Left ventricle myocardium inferior (tissue), 1 donor: ENCODE results near the gene KIF25. TPM values are rescaled to one million over a fixed set of nuclear protein-coding genes. Genes with fewer than 3 reads are reported as not detected.

Source experiments
- DNase-seq: peaks from one replicate; pipeline ENCODE4 v3.0.0-alpha.2; 2020
- H3K27ac ChIP-seq: fragments of 200-600 bp; replicated peaks from 2 replicates; pipeline ENCODE4 v1.8.0; 2021
- H3K27me3 ChIP-seq: fragments of 200-600 bp; 2 replicates; pipeline ENCODE4 v1.8.0; 2021; ENCODE audit warnings: low read depth
- H3K36me3 ChIP-seq: fragments of 200-600 bp; 2 replicates; pipeline ENCODE4 v1.8.0; 2021
- H3K4me1 ChIP-seq: fragments of 200-600 bp; 2 replicates; pipeline ENCODE4 v1.8.0; 2021
- H3K4me3 ChIP-seq: fragments of 200-600 bp; 2 replicates; pipeline ENCODE4 v1.8.0; 2021; ENCODE audit warnings: mild to moderate bottlenecking, moderate library complexity
- H3K9me3 ChIP-seq: fragments of 200-600 bp; replicated peaks from 2 replicates; pipeline ENCODE4 v1.8.0; 2021
- intact Hi-C: fragments of 100-400 bp; cut with micrococcal nuclease; formaldehyde crosslinking; loops from one replicate; pipeline ENCODE4 v1.11.0; 2022
- long read RNA-seq: library from polyadenylated mRNA; unstranded; transcript quantifications from one replicate; pipeline ENCODE4 v2.0.0, GENCODE V29; 2021
- total RNA-seq: library from RNA; stranded (reverse); fragmentation: NEBNext Ultra II Directional; extraction: Animal tissue kit (Norgen Biotek cat#: 25700); gene quantifications from one replicate; pipeline ENCODE4 v1.2.1, GENCODE V29; 2021
- TF ChIP-seq, protein P1 (sequence below): fragments of 200-600 bp; IDR thresholded peaks from 2 replicates; pipeline ENCODE4 v1.8.0; 2021; ENCODE audit warnings: antibody characterized with exemption, mild to moderate bottlenecking, borderline replicate concordance
- donor health status: DM: no; HTN: yes; CAD: no; lungs with severe emphysema.

Gene KIF25
- total RNA-seq: 0.22 TPM
- long read RNA-seq: 0 reads

DNA sequence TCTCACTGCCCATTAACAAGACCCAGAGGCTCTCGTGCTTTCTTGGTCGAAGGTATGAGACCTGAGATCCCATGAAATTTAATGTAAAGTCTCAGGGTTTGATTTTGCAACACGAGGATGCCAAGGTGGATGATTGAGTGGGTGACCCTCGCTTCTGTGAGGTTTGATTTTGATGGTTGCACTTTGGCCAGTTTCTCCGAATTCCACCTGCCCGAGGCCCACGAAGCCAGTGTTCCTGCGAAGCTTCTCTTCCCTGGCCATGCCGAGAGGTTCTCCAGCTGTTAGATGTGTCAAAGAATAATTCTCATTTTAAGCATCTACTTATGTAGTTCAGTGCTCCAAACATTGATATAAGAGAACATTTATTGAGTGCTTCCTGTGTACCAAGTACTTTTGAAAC is at the start of gene KIF25:
Gene KIF25, plus strand, starts transcription at position 30 of the 400 bp plus-strand sequence. CDS start 31,915 bp downstream, outside the sequence.
- intact Hi-C loops: no loop called here
- H3K9me3 ChIP-seq: no peaks in the 10 kb centered on the region
- H3K4me3 ChIP-seq: no peak within 1 kb of the TSS
- H3K36me3 ChIP-seq: no peaks in the 10 kb centered on the region
- TF ChIP-seq, protein P1, sequence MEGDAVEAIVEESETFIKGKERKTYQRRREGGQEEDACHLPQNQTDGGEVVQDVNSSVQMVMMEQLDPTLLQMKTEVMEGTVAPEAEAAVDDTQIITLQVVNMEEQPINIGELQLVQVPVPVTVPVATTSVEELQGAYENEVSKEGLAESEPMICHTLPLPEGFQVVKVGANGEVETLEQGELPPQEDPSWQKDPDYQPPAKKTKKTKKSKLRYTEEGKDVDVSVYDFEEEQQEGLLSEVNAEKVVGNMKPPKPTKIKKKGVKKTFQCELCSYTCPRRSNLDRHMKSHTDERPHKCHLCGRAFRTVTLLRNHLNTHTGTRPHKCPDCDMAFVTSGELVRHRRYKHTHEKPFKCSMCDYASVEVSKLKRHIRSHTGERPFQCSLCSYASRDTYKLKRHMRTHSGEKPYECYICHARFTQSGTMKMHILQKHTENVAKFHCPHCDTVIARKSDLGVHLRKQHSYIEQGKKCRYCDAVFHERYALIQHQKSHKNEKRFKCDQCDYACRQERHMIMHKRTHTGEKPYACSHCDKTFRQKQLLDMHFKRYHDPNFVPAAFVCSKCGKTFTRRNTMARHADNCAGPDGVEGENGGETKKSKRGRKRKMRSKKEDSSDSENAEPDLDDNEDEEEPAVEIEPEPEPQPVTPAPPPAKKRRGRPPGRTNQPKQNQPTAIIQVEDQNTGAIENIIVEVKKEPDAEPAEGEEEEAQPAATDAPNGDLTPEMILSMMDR: no peak
- H3K27ac ChIP-seq: no peak within 1 kb of the TSS
- DNase-seq: no peak
- peaks cover 22% of the 10 kb centered on the region for H3K27me3 ChIP-seq
- H3K4me1 ChIP-seq: peaks cover 16% of the 10 kb centered on the region

- H3K4me1 ChIP-seq: peaks cover 19% of the 10 kb centered on the region
- H3K36me3 ChIP-seq: peaks cover 99% of the 10 kb centered on the region
- no peak for DNase-seq
- no peak overlapping the region for H3K4me3 ChIP-seq
- intact Hi-C loops: no loop called here
- no peaks in the 10 kb centered on the region for H3K27me3 ChIP-seq
- TF ChIP-seq, protein P1: no peak
- H3K27ac ChIP-seq: no peak overlapping the region
- H3K9me3 ChIP-seq: no peaks in the 10 kb centered on the region
These were observed 49.8 kb upstream of the KIF25 start for GRCh38 chr6:167947716-167948115.

DNA sequence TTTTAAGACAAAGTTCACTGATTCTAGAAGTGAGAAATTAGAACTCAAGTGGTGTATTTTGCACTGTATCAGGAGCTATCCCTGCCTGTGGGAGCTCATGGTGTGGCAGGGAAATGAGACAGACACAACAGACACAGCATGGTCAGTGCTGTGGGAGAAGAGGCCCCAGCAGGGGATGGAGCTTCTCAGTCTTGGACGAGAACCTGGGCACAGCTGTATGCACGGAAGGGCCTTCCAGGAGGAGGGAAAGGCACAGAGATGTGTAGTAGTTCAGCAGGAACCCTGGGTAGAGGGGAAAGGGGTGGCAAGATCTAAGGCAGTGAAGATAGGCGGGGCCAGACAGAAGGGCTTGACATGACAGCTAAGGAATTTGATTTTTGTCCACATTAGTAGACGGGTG is 48.8 kb upstream of the KIF25 start:
- Histone ChIP-seq H3K9me3 (no peaks in the 10 kb centered on the region), H3K27me3 (no peaks in the 10 kb centered on the region), H3K27ac (no peak overlapping the region), H3K4me1 (peaks cover 24% of the 10 kb centered on the region), H3K4me3 (no peak overlapping the region), H3K36me3 (peaks cover 95% of the 10 kb centered on the region)
- intact Hi-C loops: no loop called here
- no peak for DNase-seq
- TF ChIP-seq, protein P1: no peak

DNA sequence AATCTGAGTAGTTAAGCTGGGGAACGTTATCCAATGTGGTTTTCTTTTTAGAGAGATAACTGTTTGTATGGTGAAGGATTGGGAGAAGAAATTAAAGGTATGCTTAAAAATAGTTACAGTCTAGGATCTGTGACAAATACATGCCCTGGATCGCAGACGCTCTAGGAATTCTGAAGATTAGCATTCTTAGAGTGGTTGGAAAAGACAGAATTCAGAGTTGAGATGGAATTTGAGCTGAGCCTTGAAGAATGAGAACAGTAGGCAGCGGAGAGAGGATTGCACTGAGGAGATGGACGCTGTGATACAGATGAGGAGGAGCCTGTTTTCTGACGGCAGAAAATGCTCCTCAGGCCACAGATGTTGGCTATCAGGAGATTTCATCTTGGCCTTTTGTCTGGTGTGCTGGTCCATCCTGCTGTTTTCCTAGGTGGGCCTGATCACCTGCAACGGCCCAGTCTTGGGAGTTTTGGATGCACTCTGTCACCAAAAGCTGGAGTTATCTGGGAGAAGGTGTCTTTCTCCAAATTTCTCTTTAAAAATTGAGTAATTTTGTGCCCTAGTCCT is 48.3 kb upstream of the KIF25 start:
- no peaks in the 10 kb centered on the region for H3K9me3 ChIP-seq
- peak overlapping the region; percentile 34 for H3K27ac ChIP-seq
- no peak for DNase-seq
- no peaks in the 10 kb centered on the region for H3K27me3 ChIP-seq
- intact Hi-C loops: no loop called here
- peaks cover 92% of the 10 kb centered on the region for H3K36me3 ChIP-seq
- TF ChIP-seq, protein P1: no peak
- peaks cover 24% of the 10 kb centered on the region for H3K4me1 ChIP-seq
- no peak overlapping the region for H3K4me3 ChIP-seq

GRCh38 chr6:167951781-167952511 is 45.5 kb upstream of the KIF25 start:
- no peaks in the 10 kb centered on the region for H3K27me3 ChIP-seq
- H3K27ac ChIP-seq: no peak overlapping the region
- H3K4me3 ChIP-seq: no peak overlapping the region
- TF ChIP-seq, protein P1: no peak
- intact Hi-C loops: no loop called here
- H3K36me3 ChIP-seq: peaks cover 86% of the 10 kb centered on the region
- peaks cover 45% of the 10 kb centered on the region for H3K4me1 ChIP-seq
- no peak for DNase-seq
- no peaks in the 10 kb centered on the region for H3K9me3 ChIP-seq
